CD4-positive, CD25-positive, alpha-beta regulatory T cell (primary cell): ENCODE data around the gene OR6N2. TPM values are rescaled to one million over a fixed set of nuclear protein-coding genes. Genes with fewer than 3 reads are reported as not detected.

Source experiments
- ATAC-seq, 2 donors: fragments of 150-1000 bp; cut with Tn5 transposase; one replicate each; pipeline ENCODE4 v1.10.0; 2021; ENCODE audit warnings: low read depth in 2 of 2, moderate number of reproducible peaks in 2 of 2, moderate library complexity in 1 of 2
- DNase-seq, 3 donors: peaks; one replicate each; pipeline versions ENCODE4 v3.0.0 to v3.0.0-alpha.2; 2012 to 2022; ENCODE audit warnings: mixed read lengths in 1 of 3
- H3K27ac ChIP-seq: one replicate; pipeline ENCODE4 v1.7.0; 2013; ENCODE audit warnings: mild to moderate bottlenecking, low read length; ENCODE audit not compliant: insufficient read depth, poor library complexity, severe bottlenecking
- H3K27me3 ChIP-seq: one replicate; pipeline ENCODE4 v1.7.0; 2013; ENCODE audit warnings: low read length; ENCODE audit not compliant: control insufficient read depth, insufficient read depth
- H3K36me3 ChIP-seq: one replicate; pipeline ENCODE4 v1.7.0; 2013; ENCODE audit warnings: mild to moderate bottlenecking, low read length, moderate library complexity; ENCODE audit not compliant: control insufficient read depth, insufficient read depth
- H3K4me1 ChIP-seq: 2 replicates; pipeline ENCODE4 v1.7.0; 2013; ENCODE audit warnings: mild to moderate bottlenecking, low read length; ENCODE audit not compliant: insufficient read depth, control insufficient read depth, poor library complexity, severe bottlenecking
- H3K4me3 ChIP-seq: one replicate; pipeline ENCODE4 v1.7.0; 2013; ENCODE audit warnings: low read depth, mild to moderate bottlenecking, low read length, moderate library complexity
- H3K9me3 ChIP-seq, 2 experiments: 1 replicate in 1 of 2; 2 replicates in 1 of 2; pipeline ENCODE4 v1.7.0; 2013; ENCODE audit warnings: low read length in 2 of 2, mild to moderate bottlenecking in 1 of 2, moderate library complexity in 1 of 2; ENCODE audit not compliant: control insufficient read depth in 2 of 2
- H3K27ac Mint-ChIP-seq, 3 donors: one replicate each; pipeline ENCODE4 v1.8.0; 2020 to 2022; ENCODE audit warnings: mild to moderate bottlenecking in 3 of 3, mixed read lengths in 3 of 3, moderate library complexity in 2 of 3
- H3K27me3 Mint-ChIP-seq: one replicate; pipeline ENCODE4 v1.8.0; 2022; ENCODE audit warnings: mild to moderate bottlenecking, mixed read lengths
- H3K36me3 Mint-ChIP-seq: one replicate; pipeline ENCODE4 v1.8.0; 2020; ENCODE audit warnings: mixed read lengths
- H3K4me1 Mint-ChIP-seq, 4 donors: one replicate each; pipeline ENCODE4 v1.8.0; 2020 to 2022; ENCODE audit warnings: mixed read lengths in 4 of 4, mild to moderate bottlenecking in 1 of 4
- H3K4me3 Mint-ChIP-seq, 4 donors: one replicate each; pipeline ENCODE4 v1.8.0; 2020 to 2022; ENCODE audit warnings: mild to moderate bottlenecking in 4 of 4, mixed read lengths in 4 of 4, moderate library complexity in 3 of 4
- H3K9me3 Mint-ChIP-seq, 7 donors: one replicate each; pipeline ENCODE4 v1.8.0; 2020 to 2022; ENCODE audit warnings: mixed read lengths in 7 of 7, mild to moderate bottlenecking in 3 of 7, moderate library complexity in 2 of 7
- polyA plus RNA-seq, 4 donors: library from polyadenylated mRNA; unstranded; fragments of 300-500 nt; fragmentation: Illumina TruSeq; gene quantifications; one replicate each; pipeline ENCODE4 v1.2.3, GENCODE V29; 2021
- total RNA-seq: library from RNA; stranded (reverse); gene quantifications from one replicate; pipeline ENCODE4 v1.2.3, GENCODE V29; 2022

Gene OR6N2
- total and polyA plus RNA-seq, 5 donors from 2014 or later: not detected

DNA sequence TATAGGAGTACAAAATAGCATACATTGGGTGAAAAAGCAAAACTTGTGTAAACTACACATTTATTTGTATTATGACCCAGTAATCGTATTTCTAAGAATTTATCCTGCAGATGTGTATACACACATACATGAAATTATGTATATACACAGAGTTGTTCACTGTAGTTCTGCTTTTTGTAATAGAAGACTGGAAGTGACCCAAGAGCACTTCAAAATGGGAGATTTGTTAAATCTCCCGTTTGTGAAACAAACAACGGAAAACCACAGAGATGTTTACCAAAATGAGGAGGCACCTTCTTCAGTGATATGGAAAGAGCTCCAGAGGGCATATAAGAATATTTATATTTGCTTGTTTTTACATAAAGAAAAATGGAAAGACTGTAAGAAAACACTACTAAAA is 32.2 kb upstream of the OR6N2 start:
- Histone ChIP-seq H3K27ac (no peak overlapping the region), H3K36me3 (no peaks in the 10 kb centered on the region), H3K9me3 (no peaks in the 10 kb centered on the region), H3K4me3 (no peak overlapping the region), H3K4me1 (no peaks in the 10 kb centered on the region), H3K27me3 (no peaks in the 10 kb centered on the region)
- peaks cover 0 to 2% (median under 1%) of the 10 kb centered on the region in 4 donors for H3K4me1 Mint-ChIP-seq
- H3K4me3 Mint-ChIP-seq: no peak overlapping the region
- H3K9me3 Mint-ChIP-seq: peaks cover 0 to 4% (median 0%) of the 10 kb centered on the region in 7 donors
- ATAC-seq: no peak
- no peaks in the 10 kb centered on the region for H3K36me3 Mint-ChIP-seq
- no peaks in the 10 kb centered on the region for H3K27me3 Mint-ChIP-seq
- DNase-seq: no peak
- H3K27ac Mint-ChIP-seq: no peak overlapping the region

DNA sequence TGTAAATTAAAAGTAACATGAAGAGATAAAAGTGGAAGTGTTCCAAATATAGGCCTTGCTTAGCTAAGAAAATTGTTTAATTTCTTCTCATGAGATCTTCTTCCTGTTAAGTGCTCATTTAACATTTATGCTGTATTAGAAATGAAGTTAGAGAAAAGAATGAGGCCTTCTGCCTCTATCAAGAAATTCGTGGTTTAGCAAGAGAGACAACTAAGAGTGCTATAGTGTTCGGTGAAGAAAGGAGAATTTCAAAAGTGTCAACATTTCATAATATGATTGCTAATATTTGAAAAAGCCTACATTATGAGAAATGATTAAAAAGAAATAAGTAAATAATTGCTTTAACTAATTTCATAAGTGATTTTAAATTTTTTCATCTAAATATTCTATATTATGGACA is 31.3 kb upstream of the OR6N2 start:
- H3K4me3 Mint-ChIP-seq: no peak overlapping the region
- DNase-seq: no peak
- Histone ChIP-seq H3K27me3 (no peaks in the 10 kb centered on the region), H3K9me3 (no peaks in the 10 kb centered on the region), H3K4me3 (no peak overlapping the region), H3K27ac (no peak overlapping the region), H3K36me3 (no peaks in the 10 kb centered on the region), H3K4me1 (no peaks in the 10 kb centered on the region)
- H3K27me3 Mint-ChIP-seq: peaks cover 5% of the 10 kb centered on the region
- ATAC-seq: no peak
- H3K9me3 Mint-ChIP-seq: peaks cover 0 to 4% (median 0%) of the 10 kb centered on the region in 7 donors
- H3K27ac Mint-ChIP-seq: no peak overlapping the region
- no peaks in the 10 kb centered on the region for H3K36me3 Mint-ChIP-seq
- no peaks in the 10 kb centered on the region for H3K4me1 Mint-ChIP-seq

GRCh38 chr1:158810311-158810710 is 29.3 kb upstream of the OR6N2 start:
- Mint-ChIP-seq H3K27ac (no peak overlapping the region), H3K9me3 (peaks cover 0 to 4% (median 0%) of the 10 kb centered on the region in 7 donors), H3K27me3 (peaks cover 14% of the 10 kb centered on the region), H3K4me1 (no peaks in the 10 kb centered on the region), H3K36me3 (no peaks in the 10 kb centered on the region), H3K4me3 (no peak overlapping the region)
- ATAC-seq (no peak), DNase-seq (no peak)
- H3K36me3 ChIP-seq: no peaks in the 10 kb centered on the region
- no peaks in the 10 kb centered on the region for H3K9me3 ChIP-seq
- no peaks in the 10 kb centered on the region for H3K27me3 ChIP-seq
- H3K4me1 ChIP-seq: no peaks in the 10 kb centered on the region
- no peak overlapping the region for H3K27ac ChIP-seq
- H3K4me3 ChIP-seq: no peak overlapping the region

GRCh38 chr1:158809862-158810261 is 28.9 kb upstream of the OR6N2 start:
- DNase-seq (no peak), ATAC-seq (no peak)
- no peaks in the 10 kb centered on the region for H3K4me1 Mint-ChIP-seq
- peaks cover 17% of the 10 kb centered on the region for H3K27me3 Mint-ChIP-seq
- H3K4me3 Mint-ChIP-seq: no peak overlapping the region
- no peak overlapping the region for H3K27ac ChIP-seq
- no peak overlapping the region for H3K4me3 ChIP-seq
- no peaks in the 10 kb centered on the region for H3K36me3 ChIP-seq
- no peaks in the 10 kb centered on the region for H3K4me1 ChIP-seq
- H3K27ac Mint-ChIP-seq: no peak overlapping the region
- no peaks in the 10 kb centered on the region for H3K9me3 ChIP-seq
- peaks cover 0 to 4% (median 0%) of the 10 kb centered on the region in 7 donors for H3K9me3 Mint-ChIP-seq
- no peaks in the 10 kb centered on the region for H3K36me3 Mint-ChIP-seq
- peaks cover 2% of the 10 kb centered on the region for H3K27me3 ChIP-seq

- H3K36me3 Mint-ChIP-seq: no peaks in the 10 kb centered on the region
- Histone ChIP-seq H3K27ac (no peak overlapping the region), H3K9me3 (no peaks in the 10 kb centered on the region), H3K4me1 (no peaks in the 10 kb centered on the region), H3K36me3 (no peaks in the 10 kb centered on the region), H3K27me3 (peaks cover 2% of the 10 kb centered on the region), H3K4me3 (no peak overlapping the region)
- H3K4me3 Mint-ChIP-seq: no peak overlapping the region
- ATAC-seq (no peak), DNase-seq (no peak)
- H3K4me1 Mint-ChIP-seq: no peaks in the 10 kb centered on the region
- H3K27me3 Mint-ChIP-seq: peaks cover 17% of the 10 kb centered on the region
- H3K9me3 Mint-ChIP-seq: peaks cover 0 to 4% (median 0%) of the 10 kb centered on the region in 7 donors
- no peak overlapping the region for H3K27ac Mint-ChIP-seq
These were observed 28.3 kb upstream of the OR6N2 start for GRCh38 chr1:158809256-158809655.

DNA sequence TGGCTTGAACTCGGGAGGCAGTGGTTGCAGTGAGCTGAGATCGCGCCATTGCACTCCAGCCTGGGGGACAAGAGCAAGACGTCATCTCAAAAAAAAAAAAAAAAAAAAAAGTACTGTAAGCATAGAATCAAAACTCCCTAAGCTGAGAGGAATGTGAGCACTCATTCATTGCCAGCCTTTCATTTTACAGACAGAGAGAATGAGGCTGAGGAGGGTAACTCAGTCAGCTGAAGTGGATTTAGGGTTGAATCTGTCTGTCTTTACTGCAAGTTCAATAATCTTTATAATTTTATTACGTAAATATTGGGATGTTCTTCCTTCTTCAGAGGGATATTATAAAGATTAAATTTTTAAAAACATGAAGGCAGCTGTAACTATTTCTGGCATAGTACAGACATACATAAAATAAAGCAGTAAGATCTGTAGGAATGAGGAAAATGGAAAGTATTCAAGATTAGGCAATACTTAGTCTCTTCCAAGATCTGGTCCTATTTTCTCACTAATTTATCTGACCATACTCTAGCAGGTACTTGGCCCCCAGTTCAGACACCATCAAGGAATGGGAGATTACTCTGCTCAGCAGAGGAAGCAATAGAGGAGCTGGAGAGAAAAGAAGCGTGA is 26.0 kb upstream of the OR6N2 start:
- Histone ChIP-seq H3K4me1 (no peaks in the 10 kb centered on the region), H3K9me3 (no peaks in the 10 kb centered on the region), H3K36me3 (no peaks in the 10 kb centered on the region), H3K27ac (no peak overlapping the region), H3K4me3 (no peak overlapping the region), H3K27me3 (peaks cover 14% of the 10 kb centered on the region)
- DNase-seq: no peak
- no peak for ATAC-seq
- Mint-ChIP-seq H3K4me1 (no peaks in the 10 kb centered on the region), H3K27ac (no peak overlapping the region), H3K36me3 (no peaks in the 10 kb centered on the region), H3K27me3 (peaks cover 17% of the 10 kb centered on the region), H3K9me3 (peaks cover 0 to 4% (median 0%) of the 10 kb centered on the region in 7 donors), H3K4me3 (no peak overlapping the region)

DNA sequence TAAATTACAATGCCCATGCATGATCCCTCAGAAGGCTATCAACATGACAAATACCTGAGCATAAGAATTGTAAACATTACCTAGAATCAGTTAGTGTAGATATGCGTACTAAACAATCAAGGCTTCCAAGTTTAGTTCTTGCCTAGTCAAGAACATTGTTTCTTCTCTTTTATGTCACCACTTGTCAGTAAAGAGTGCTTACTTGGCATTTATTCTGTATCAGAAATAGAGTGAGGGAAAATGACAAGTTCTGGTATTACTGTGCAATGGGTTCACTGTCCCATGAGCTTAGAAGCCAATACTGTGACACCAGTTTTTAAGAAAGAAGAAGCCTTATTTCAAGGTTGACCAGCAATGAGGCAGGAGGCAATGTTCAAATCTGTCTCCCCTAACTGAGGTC is 22.7 kb upstream of the OR6N2 start:
- Histone ChIP-seq H3K27ac (no peak overlapping the region), H3K27me3 (peaks cover 22% of the 10 kb centered on the region), H3K4me1 (no peaks in the 10 kb centered on the region), H3K9me3 (no peaks in the 10 kb centered on the region), H3K4me3 (no peak overlapping the region), H3K36me3 (no peaks in the 10 kb centered on the region)
- DNase-seq (no peak), ATAC-seq (no peak)
- peaks cover 29% of the 10 kb centered on the region for H3K27me3 Mint-ChIP-seq
- no peak overlapping the region for H3K27ac Mint-ChIP-seq
- no peaks in the 10 kb centered on the region for H3K9me3 Mint-ChIP-seq
- H3K36me3 Mint-ChIP-seq: no peaks in the 10 kb centered on the region
- H3K4me1 Mint-ChIP-seq: peaks cover 0 to 1% (median 0%) of the 10 kb centered on the region in 4 donors
- H3K4me3 Mint-ChIP-seq: no peak overlapping the region

- Histone ChIP-seq H3K4me1 (no peaks in the 10 kb centered on the region), H3K4me3 (no peak overlapping the region), H3K27me3 (peaks cover 22% of the 10 kb centered on the region), H3K27ac (no peak overlapping the region), H3K36me3 (no peaks in the 10 kb centered on the region), H3K9me3 (no peaks in the 10 kb centered on the region)
- peaks cover 21% of the 10 kb centered on the region for H3K27me3 Mint-ChIP-seq
- H3K4me3 Mint-ChIP-seq: no peak overlapping the region
- H3K36me3 Mint-ChIP-seq: no peaks in the 10 kb centered on the region
- no peaks in the 10 kb centered on the region for H3K9me3 Mint-ChIP-seq
- H3K27ac Mint-ChIP-seq: no peak overlapping the region
- ATAC-seq (no peak), DNase-seq (no peak)
- H3K4me1 Mint-ChIP-seq: peaks cover 0 to 1% (median 0%) of the 10 kb centered on the region in 4 donors
These were observed 20.4 kb upstream of the OR6N2 start for GRCh38 chr1:158801396-158801795.
